ENCODE results near the gene KLHL6. TPM values are rescaled to one million over a fixed set of nuclear protein-coding genes. Genes with fewer than 3 reads are reported as not detected.
"Not testable (repeated sequence)": the region's sequence is repeated elsewhere in the genome, so short reads cannot be mapped to it uniquely, and the experiment has no call there.

Gene KLHL6
- total RNA-seq, 1 donor from 2014 or later: under 0.01 TPM

DNA sequence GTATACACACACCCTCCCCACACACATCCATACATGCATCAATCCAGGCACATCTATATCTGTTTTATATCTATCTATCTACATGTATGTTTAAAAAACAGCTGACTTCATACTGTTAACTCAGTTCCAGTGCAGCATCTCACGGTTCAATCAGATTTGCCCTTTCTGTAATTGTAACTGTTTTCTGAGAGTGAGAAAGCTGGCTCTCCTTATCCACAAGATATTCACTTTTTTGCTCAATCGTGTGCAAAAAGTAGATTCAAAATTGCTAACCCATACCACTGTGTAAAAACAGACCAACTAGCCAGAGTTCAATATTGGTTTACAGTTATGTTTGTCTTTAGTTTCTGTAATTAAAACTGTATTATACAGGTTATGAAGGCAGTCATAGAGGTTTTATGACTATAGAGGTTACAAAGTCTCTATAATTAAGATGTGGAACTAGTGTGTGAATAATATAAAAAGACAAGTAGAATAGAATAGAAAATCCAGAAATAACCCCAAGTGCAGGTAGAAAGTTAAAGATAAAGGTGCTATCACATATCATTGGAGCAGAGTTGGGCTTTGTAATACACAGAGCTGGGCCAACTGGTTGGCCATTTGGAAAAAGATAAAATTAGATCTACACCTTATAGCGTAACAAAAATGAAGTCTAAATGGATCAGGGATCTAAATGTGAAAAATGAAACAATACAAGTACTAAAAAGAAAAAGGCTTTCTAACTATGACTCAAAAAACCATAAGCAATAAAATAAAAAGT, 107.0 kb downstream of the KLHL6 start:
- no peak for DNase-seq (ENCODE audit: low read depth in 2 of 2)

DNA sequence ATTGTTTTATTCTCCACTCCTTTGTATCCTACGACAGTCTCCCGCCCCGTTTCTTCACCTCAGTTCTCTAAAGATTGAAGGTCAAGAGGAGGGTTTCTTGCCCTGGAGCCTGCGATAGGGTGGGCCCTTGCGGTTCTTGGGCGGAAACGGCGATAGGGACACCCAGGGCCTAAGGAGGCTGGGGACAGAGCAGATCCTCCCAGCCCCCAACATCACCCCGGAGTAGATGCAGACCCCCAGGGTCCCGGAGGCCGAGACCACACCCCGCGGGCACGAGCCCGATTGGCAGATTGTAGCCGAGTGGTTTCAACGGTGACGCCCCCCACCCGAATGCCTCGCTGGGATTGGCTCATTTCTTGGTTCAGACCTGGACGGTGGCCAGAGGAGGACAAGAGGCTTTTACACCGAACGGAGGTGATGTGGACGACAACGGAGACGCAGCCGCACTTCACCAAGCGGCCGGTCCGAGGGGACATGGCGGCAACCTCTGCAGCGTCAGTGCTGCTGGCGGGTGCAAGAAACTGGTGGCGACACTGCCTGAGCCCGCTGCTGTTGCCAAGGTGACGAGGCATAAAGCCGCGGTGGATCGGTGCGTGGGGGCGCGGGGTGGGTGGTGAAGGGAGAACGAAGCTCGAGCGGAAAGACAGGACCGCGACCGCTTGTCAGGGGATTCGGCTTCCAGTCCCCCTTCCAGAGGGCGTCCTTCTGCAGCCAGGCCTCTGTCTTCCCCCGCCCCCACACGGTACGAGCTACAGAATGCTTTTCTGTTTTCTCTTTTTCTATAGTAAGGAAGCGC, 108.1 kb downstream of the KLHL6 start:
- DNase-seq (ENCODE audit: low read depth in 2 of 2): peak; percentile 91 to 93

DNA sequence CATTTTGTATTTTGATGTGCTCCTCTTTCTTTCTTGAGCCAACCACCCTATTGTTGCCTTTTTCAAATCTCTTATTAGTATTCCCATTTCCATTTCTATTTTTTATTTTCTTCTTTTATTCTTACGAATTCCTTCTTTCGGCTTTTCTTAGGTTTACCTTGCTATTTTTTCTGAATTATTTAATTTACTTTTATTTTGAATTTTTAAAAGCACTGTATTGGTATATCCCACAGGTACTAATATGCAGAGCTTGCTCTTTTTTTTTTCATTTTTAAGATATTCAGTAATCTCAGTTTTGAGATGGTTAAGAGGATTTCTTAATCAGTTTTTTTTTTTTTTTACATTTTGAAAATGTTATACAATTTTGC, 108.7 kb downstream of the KLHL6 start:
- DNase-seq (ENCODE audit: low read depth in 2 of 2): no peak

DNA sequence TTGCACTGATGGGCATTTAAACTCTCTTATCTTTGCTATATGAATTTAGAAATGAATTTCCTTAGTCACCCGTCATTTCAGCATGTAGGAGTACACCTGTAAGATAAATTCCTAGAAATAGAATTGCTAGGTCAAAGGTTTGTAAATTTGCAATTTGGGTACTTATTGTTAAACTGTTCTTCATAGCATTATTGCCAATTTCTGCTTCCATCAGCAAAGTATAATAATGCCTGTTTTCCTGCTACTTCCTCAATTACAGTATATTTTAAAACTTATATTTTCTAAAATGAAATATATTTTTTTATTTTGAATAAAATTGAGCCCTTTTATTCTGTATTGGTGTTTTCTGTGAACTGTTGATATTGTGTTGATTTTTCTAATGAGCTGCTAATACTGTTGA, 110.8 kb downstream of the KLHL6 start:
- DNase-seq (ENCODE audit: low read depth in 2 of 2): no peak

GRCh38 chr3:183443395-183444385, 111.8 kb downstream of the KLHL6 start:
- no peak for DNase-seq (ENCODE audit: low read depth in 2 of 2)

DNA sequence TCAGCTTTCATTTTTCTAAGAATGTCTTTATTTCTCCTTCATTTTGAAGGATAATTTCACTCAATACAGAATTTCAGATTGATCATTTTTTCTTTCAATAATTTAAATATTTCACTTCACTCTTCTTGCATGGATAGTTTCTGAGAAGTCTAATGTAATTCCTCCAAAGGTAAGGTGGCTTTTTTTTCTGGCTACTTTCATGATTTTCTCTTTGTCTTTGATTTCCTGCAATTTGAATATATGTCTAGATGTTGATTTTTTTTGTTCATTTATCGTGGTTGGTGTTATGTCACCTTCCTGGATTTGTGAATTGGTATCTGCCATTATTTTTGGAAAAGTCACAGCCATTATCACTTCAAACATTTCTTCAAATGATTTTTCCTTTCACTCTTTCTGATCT, 112.5 kb downstream of the KLHL6 start:
- DNase-seq (ENCODE audit: low read depth in 2 of 2): no peak

DNA sequence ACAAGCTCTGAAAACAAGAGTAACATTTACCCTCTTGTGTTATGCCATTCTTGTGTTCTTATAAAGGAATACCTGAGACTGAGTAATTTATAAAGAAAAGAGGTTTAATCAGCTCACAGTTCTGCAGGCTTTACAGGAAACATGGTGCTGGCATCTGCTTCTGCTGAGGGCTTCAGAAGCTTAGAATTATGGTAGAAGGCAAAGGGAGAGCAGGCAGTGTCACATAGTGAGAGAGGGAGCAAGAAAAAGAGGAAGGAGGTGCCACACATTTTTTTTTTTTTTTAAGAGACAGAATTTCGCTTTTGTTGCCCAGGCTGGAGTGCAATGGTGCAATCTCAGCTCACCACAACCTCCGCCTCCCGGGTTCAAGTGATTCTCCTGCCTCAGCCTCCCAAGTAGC, 115.0 kb downstream of the KLHL6 start:
- not testable (repeated sequence) for DNase-seq (ENCODE audit: low read depth in 2 of 2)

DNA sequence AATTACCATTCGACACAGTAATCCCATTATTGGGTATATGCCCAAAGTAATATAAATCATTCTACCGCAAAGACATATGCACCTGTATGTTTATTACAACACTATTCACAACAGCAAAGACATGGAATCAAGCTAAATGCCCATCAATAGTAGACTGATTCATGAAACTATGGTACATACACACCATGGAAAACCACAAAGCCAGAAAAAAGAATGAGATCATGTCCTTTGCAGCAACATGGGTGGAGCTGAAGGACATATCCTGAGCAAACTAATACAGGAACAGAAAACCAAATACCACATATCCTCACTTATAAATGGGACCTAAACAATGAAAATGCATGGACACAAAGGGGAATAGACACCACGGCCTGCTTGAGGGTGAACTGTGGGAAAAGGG, 116.0 kb downstream of the KLHL6 start:
- peak; percentile 35 to 37 for DNase-seq (ENCODE audit: low read depth in 2 of 2)

DNA sequence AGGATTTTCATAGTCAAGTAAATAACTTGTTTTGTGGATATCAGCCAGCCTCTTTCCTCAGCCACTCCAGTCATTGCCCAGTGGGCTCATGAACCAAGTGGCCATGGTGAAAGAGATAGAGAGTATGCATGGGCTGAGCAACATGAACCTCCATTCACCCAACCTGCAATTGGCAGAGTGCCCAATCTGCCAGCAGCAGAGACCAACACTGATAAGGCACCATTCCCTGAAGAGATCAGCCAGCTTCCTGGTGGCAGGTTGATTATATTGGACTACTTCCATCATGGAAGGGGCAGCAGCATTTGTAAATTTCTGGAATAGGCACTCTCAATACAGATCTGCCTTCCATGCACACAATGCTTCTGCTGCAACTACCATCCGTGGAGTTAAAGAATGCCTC, 116.8 kb downstream of the KLHL6 start:
- no peak for DNase-seq (ENCODE audit: low read depth in 2 of 2)

- DNase-seq (ENCODE audit: low read depth in 2 of 2): no peak
These were observed 117.6 kb downstream of the KLHL6 start for GRCh38 chr3:183437666-183438564.

Other genes starting within 250 kb of the KLHL6 start
- gene MCF2L2, start 127.1 kb downstream of the KLHL6 start, total RNA-seq: 0.20 and 0.22 TPM in 2 replicates
- 74.3 and 83.3 TPM in 2 replicates for gene KLHL24, start 79.9 kb upstream of the KLHL6 start, total RNA-seq
- gene YEATS2, start 142.1 kb upstream of the KLHL6 start, total RNA-seq: 23.8 and 32.1 TPM in 2 replicates